ENCODE results near the gene DNAJC30. TPM values are rescaled to one million over a fixed set of nuclear protein-coding genes. Genes with fewer than 3 reads are reported as not detected.

DNAJC30 gene
- total and polyA plus RNA-seq, 10 of the 15 experiments (the other 5 are each of a cell fraction or from before 2014, with no cell fraction given), result 2.1 to 19.0 (median 7.9) TPM

GRCh38 chr7:73732397-73732796, 49.1 kb upstream of the DNAJC30 start:
- in situ Hi-C loops (cut with MboI), result loop anchor here (5.0 kb wide), 1 partner anchor 125 kb away; no protein-coding TSS in a partner anchor
- TF ChIP-seq RBBP5 (conservative IDR thresholded peaks at IDR 0.05) (no peak), STAT1 (conservative IDR thresholded peaks at IDR 0.05) (no peak), NFYB (IDR thresholded peaks at IDR 0.05; ENCODE audit: insufficient read depth, low read depth, low read length) (no peak), DPF2 (IDR thresholded peaks at IDR 0.05) (no peak)
- Histone ChIP-seq H3K36me3 (ENCODE audit: control insufficient read depth in 2 of 2, insufficient read depth in 2 of 2, low read length in 1 of 2) (peaks cover 0 to 8% of the 10 kb centered on the region in 2 experiments; a peak in 3 of 4 replicates), H2AFZ (ENCODE audit: control insufficient read depth, low read depth, low read length) (no peak overlapping the region), H3K79me2 (ENCODE audit: control insufficient read depth, insufficient read depth, low read length) (no peaks in the 10 kb centered on the region), H4K20me1 (ENCODE audit: control insufficient read depth, insufficient read depth) (no peaks in the 10 kb centered on the region), H3K9ac (ENCODE audit: control insufficient read depth, insufficient read depth, low read length) (no peak overlapping the region), H3K27ac (ENCODE audit: control insufficient read depth, insufficient read depth) (no peak overlapping the region), H3K4me2 (ENCODE audit: control insufficient read depth, insufficient read depth) (no peak overlapping the region), H3K9me3 (replicated peaks; ENCODE audit: control insufficient read depth, insufficient read depth, low read length) (no peaks in the 10 kb centered on the region), H3K4me1 (ENCODE audit: control insufficient read depth, insufficient read depth, low read length) (no peaks in the 10 kb centered on the region; the same call in 1 of the 2 replicates), H3K27me3 (replicated peaks in 1 of 2; ENCODE audit: control insufficient read depth in 2 of 2, insufficient read depth in 2 of 2, low read length in 1 of 2) (no peaks in the 10 kb centered on the region), H3K4me3 (no peak overlapping the region)
- FAIRE-seq (no peak), DNase-seq (ENCODE audit: low read depth, low spot score) (no peak), ATAC-seq (no peak)
- ChIA-PET SMC1A (ENCODE audit: uncharacterized antibody, unreplicated experiment) (interaction anchor here (0.9 to 3.8 kb wide), 4 partner anchors 35 to 210 kb away, joined by 3 to 13 read pairs (median 4); no protein-coding TSS in a partner anchor), POLR2A (no interaction called here), CTCF (interaction anchor here (0.6 to 1.6 kb wide), 4 partner anchors 111 to 213 kb away, joined by 3 to 8 read pairs (median 3); no protein-coding TSS in a partner anchor), RAD21 (ENCODE audit: unreplicated experiment) (interaction anchor here (1.0 kb wide), 1 partner anchor 125 kb away, joined by 6 read pairs; no protein-coding TSS in a partner anchor)
- no TSS peak for BruUV-seq (replicated peaks)
- intact Hi-C loops (cut with micrococcal nuclease; ENCODE audit: unreplicated experiment), result loop anchor here (10.0 kb wide), 1 partner anchor 208 kb away; the partner anchor contains the start of gene BAZ1B
- 44% methylated on average over 2 of the region's 2 CpGs for WGBS (ENCODE audit: insufficient coverage, insufficient replicate concordance, low lambda C conversion rate, missing lambda C conversion rate)

- H2AFZ ChIP-seq (ENCODE audit: control insufficient read depth, low read depth, low read length), result no peak overlapping the region
- intact Hi-C loops (cut with micrococcal nuclease; ENCODE audit: unreplicated experiment), result loop anchor here (10.0 kb wide), 1 partner anchor 206 kb away; the partner anchor contains the start of gene BAZ1B
- H3K9ac ChIP-seq (ENCODE audit: control insufficient read depth, insufficient read depth, low read length), result no peak overlapping the region
- 9% methylated on average over 3 of the region's 3 CpGs for WGBS (ENCODE audit: insufficient coverage, insufficient replicate concordance, low lambda C conversion rate, missing lambda C conversion rate)
- H3K79me2 ChIP-seq (ENCODE audit: control insufficient read depth, insufficient read depth, low read length), result no peaks in the 10 kb centered on the region
- no peak overlapping the region for H3K27ac ChIP-seq (ENCODE audit: control insufficient read depth, insufficient read depth)
- in situ Hi-C loops (cut with MboI), result loop anchor here (5.0 kb wide), 1 partner anchor 123 kb away; no protein-coding TSS in a partner anchor
- FAIRE-seq, result no peak
- H3K36me3 ChIP-seq (ENCODE audit: control insufficient read depth in 2 of 2, insufficient read depth in 2 of 2, low read length in 1 of 2), result no peaks in the 10 kb centered on the region; a peak in 1 of 4 replicates
- no peaks in the 10 kb centered on the region; the same call in 1 of the 2 replicates for H3K4me1 ChIP-seq (ENCODE audit: control insufficient read depth, insufficient read depth, low read length)
- TF ChIP-seq ZNF622 (IDR thresholded peaks at IDR 0.05) (no peak), YBX1 (IDR thresholded peaks at IDR 0.05) (no peak)
- CTCF ChIA-PET, result interaction anchor here (1.3 kb wide), 1 partner anchor 123 kb away, joined by 5 read pairs; no protein-coding TSS in a partner anchor
- no peak overlapping the region for H3K4me3 ChIP-seq
- H3K9me3 ChIP-seq (replicated peaks; ENCODE audit: control insufficient read depth, insufficient read depth, low read length), result no peaks in the 10 kb centered on the region
- POLR2A ChIA-PET, result interaction anchor here (1.2 kb wide), 1 partner anchor 112 kb away, joined by 8 read pairs; the partner anchor contains the start of gene METTL27
- no peaks in the 10 kb centered on the region for H4K20me1 ChIP-seq (ENCODE audit: control insufficient read depth, insufficient read depth)
- RAD21 ChIA-PET (ENCODE audit: unreplicated experiment), result interaction anchor here (0.6 kb wide), 1 partner anchor 145 kb away, joined by 3 read pairs; no protein-coding TSS in a partner anchor
- no peak for ATAC-seq
- no peak overlapping the region for H3K4me2 ChIP-seq (ENCODE audit: control insufficient read depth, insufficient read depth)
- no TSS peak for BruUV-seq (replicated peaks)
- DNase-seq (ENCODE audit: low read depth, low spot score), result no peak
- SMC1A ChIA-PET (ENCODE audit: uncharacterized antibody, unreplicated experiment), result no interaction called here
- no peaks in the 10 kb centered on the region for H3K27me3 ChIP-seq (replicated peaks in 1 of 2; ENCODE audit: control insufficient read depth in 2 of 2, insufficient read depth in 2 of 2, low read length in 1 of 2)
Measured at GRCh38 chr7:73730485-73730884, 47.2 kb upstream of the DNAJC30 start.
